Germinal center (tissue), 1 donor: Measurements from ENCODE around the gene CATSPERE.
A peak's percentile ranks its signal among the peaks of the same experiment; 100 is the strongest.
"Not testable (repeated sequence)": the region's sequence is repeated elsewhere in the genome, so short reads cannot be mapped to it uniquely, and the experiment has no call there.

Experiments
- DNase-seq: peaks from one replicate; pipeline ENCODE4 v3.0.0; 2012; ENCODE audit warnings: mixed read lengths, low spot score

CATSPERE gene

DNA sequence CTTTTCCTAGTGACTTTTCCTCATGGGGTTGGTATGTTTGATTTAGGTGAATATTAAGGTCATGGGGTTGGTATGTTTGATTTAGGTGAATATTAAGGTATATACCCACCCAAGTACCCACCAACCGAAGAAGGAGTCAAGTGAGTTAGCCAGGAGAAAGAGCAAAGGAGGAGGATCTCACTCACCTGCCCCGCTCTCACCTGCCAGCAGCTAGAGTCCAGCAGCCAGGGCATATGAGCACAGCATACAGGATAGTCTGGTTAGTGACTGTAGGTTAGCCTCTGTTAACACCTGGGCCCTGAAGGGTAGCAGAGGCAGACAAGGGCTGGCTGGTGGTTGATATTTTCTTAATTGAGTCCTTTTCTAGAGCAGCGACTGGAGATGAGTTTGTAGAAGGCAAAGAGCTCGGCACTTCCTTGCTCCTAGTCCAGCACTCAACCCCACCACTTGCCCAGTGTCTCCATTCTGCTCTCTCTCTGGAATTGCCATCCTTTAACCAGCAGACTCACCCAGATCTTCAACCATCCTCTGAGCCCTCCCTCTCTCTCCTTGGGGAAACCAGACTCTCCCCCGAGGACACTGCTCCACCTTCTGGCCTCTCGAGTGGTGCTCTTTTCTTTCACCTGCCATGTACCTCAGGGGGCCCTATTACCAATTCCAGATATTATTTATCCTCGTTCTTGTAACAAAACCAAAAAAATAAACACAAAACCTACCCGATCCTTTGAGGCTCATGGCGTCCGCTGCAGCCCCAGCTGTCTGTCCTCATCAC is 175.6 kb downstream of the CATSPERE start:
- no peak for DNase-seq

DNA sequence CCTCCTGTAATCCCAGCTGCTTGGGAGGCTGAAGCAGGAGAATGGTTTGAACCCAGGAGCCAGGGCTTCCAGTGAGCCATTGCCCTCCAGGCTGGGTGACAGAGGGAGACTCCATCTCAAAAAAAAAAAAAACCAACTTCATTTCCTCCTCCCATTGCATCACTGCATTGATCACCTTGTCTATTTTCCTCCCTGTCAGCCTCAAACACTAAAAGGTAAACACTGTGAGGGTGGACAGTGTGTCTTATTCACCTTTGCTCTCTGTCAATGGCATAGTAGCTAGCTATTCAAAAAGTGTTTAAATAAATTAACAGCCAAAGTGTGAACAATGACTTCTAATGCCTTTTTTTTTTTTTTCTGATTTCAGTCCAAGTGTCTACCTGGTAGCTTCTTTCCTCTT is 178.5 kb downstream of the CATSPERE start:
- no peak for DNase-seq

DNA sequence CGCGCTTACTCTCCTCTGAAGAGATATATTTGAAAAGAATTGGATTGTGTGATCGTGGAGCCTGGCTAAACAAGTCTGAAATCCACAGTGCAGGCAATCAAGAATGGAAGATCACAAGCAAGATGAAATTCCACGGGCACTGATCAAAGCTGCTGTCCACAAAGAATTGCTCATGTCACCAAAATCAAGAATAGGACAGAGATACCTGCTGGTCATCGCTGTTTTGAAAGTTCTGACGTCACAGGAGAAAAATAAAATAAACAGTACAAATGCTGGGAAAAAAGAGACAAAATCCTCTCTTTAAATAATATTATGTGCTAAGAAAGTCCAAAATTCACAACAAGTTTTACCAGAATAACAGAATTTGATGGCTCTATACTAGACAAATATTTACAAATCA is 179.8 kb downstream of the CATSPERE start:
- DNase-seq: no peak

DNA sequence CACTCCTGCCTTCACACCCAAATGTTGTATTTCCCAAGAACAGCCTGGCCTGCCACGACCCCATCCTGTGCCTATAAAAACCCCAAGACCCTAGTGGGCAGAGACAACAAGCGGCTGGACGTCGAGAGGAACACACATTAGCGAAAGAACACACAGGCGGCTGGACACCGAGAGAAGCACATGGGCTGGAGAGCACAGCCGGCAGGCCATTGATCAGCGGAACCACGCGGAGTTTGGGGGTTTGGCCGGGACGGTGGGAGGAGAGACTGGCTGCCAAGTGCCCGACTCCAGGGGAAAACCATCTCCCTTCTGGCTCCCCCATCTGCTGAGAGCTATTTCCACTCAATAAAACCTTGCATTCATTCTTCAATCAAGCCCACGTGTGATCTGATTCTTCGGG is 181.5 kb downstream of the CATSPERE start:
- no peak for DNase-seq

DNA sequence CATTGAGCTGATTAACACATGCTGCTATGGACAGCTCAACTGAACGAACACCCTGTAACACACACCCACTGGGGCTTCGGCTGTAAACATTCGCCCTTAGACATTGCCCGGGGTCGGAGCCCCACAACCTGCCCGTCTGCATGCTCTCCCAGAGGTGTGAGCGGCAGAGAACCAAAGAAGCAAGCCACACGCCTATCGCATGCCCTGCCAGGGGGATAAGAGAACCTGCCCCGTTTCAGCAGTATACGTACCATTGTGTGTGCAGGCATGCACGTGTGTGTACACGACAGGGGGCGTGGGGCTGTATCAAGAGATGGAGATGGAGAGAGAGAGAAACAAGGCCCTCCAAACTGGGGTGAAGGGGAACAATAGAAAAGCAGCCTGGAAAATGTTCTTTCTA is 181.9 kb downstream of the CATSPERE start:
- DNase-seq: no peak

DNA sequence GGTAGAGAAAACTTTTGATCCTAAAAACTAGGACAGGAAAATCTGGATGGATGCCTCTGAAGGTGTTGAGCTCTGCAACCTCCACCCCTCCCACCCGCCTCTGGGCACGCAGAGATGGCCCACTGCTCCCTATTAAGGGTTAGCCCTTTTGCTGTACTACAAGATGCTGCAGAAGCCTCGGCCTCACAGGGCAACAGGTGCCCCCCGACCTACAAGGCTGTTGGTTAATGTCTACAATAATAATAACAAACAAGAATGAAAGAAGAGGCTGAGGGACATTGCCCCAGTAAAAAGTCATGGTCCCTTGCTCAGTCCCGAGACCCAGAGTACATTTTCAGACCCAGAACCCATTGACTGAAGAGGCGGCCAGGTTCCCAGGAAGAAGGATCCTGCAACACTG is 184.3 kb downstream of the CATSPERE start:
- no peak for DNase-seq

DNA sequence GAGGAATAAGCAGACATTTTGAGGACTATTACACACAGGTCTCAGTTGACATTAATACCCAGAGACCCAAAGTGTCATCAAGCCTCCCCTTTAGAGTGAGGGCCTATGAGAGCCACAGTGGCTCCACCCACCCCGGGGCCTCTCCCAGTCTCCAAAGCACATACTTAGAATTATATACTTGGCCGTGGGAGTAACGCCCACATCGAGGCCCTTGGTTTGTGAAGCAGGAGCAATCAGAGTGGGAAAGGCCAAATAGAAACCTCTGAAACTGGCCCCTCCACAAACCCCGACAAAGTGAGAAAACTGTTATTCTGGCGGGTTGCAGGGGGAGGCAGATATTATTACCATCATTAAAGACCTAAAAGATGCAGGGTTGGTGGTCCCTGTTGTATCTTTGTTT is 184.8 kb downstream of the CATSPERE start:
- DNase-seq: no peak

DNA sequence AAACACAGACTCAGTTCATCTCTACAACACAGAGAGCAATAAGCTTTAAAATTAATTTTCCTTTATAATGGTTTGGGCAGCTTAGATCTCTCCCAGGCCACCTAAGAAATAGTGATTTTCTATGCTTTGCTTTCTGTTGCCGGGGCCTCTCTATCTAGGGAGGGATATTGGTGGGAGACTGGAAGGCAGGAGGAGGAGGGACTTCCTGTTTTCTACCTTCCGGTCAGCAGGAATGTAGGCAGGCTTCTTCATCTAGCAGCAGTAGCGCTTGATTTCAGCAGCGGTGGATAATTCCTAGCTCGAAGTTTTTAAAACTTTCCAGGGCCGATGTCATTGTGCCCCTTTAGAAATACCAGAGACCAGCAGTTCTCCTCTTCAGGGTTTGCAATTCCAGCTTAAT is 186.7 kb downstream of the CATSPERE start:
- DNase-seq: no peak

DNA sequence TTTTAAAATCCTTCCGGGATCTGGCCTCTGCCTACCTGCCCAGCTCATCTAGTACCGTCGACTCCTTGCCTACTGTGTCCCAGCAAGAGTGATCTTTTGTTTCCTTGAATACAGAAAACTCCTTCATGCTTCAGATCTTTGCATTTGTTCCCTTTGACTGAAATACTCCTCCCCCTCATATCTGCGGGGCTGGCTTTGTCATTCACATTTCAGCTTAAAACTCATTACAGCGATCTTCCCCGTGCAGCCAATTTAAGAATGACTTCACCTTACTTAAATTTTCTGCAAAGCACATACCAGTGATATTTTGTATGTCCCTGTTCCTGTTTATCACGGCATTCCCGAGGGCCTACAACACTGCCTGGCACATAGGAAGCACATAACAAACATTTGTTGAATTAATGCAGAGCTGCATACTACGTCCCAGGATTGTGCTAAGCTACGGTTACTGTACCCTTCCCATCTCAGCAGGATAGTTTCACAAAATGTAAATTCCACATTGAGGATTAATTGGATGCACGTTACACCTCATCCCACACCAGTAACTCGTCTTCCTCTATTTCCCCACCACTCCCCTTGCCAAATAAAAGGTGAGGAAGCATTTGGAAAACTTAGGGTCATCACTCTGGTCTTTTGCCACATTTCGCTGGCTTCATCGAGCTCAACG is 191.0 kb downstream of the CATSPERE start:
- no peak for DNase-seq

DNA sequence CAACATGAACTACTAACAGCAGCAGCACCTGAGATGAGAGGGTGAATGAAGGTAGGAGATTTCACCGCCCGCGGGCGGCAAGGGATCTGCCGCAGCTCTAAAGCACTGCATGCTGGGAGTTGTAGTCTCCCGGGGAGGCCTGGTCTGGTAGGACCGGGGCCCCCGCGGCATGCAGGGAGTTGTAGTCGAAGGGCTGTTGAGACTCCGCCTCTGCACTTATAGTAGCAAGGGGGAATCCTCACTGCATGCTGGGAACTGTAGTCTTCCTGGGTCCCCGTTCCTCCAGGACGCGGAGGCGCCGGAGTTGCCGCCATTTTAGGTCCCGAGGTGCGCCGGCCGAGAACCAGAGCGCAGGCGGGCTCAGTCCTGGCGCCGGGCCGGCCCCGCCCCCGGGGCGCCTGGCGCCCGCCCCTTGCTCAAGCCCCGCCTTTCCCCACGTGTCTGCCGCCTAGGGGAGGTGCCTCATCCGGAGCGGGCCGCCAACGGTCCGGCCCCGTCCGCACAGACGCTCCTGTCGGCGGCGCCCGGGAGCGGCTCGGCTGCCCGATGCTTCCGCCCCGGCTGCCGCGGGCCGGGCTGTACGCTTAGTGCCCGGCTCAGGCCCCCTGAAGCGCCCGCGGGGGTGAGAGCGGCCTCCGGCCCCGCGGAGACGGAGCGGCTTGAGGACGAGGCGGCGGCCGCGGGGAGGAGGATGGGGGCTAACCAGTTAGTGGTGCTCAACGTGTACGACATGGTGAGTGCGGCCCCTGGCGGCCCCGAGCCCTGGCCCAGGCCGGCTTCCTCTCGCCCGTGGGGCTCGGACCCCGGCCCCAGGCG is 191.8 kb downstream of the CATSPERE start, which contains the start of gene DESI2:
Gene DESI2, plus strand, starts transcription at position 504 of the 816 bp plus-strand sequence. Its CDS starts 188 bp downstream, at position 692.
- peak; percentile 97 for DNase-seq

DNA sequence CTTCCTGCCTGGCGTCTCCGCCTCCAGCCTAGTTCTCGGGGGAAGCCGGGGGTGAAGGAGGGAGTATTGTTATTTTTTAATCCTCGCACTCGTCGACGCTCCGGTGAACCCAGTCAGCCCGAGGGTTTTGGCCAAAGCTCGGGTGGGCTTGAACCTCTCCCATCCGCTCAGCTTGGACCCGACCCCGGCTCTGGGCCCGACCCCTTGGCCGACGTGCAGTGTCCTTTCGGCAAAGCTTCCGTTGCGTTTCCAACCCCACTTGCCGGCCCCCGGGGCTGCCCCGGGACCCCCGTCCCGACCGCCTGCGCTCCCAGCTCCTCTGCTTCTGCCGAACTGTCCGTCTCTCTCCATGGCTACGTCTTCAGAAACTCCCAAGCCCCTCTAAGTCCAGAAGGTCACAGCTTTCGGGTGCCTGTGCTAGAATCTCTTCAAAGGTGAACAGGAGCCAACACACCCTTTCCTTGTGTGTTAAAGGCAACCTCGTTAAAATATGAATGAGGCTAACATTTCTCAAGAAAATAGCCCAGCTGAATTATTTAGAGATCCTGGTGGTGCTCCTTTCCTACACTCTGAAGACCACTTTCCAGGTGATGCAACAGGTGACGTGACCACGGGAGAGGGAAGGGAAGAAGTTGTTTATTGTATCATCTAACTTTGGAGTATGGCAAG is 192.5 kb downstream of the CATSPERE start:
- peak; percentile 13 for DNase-seq

DNA sequence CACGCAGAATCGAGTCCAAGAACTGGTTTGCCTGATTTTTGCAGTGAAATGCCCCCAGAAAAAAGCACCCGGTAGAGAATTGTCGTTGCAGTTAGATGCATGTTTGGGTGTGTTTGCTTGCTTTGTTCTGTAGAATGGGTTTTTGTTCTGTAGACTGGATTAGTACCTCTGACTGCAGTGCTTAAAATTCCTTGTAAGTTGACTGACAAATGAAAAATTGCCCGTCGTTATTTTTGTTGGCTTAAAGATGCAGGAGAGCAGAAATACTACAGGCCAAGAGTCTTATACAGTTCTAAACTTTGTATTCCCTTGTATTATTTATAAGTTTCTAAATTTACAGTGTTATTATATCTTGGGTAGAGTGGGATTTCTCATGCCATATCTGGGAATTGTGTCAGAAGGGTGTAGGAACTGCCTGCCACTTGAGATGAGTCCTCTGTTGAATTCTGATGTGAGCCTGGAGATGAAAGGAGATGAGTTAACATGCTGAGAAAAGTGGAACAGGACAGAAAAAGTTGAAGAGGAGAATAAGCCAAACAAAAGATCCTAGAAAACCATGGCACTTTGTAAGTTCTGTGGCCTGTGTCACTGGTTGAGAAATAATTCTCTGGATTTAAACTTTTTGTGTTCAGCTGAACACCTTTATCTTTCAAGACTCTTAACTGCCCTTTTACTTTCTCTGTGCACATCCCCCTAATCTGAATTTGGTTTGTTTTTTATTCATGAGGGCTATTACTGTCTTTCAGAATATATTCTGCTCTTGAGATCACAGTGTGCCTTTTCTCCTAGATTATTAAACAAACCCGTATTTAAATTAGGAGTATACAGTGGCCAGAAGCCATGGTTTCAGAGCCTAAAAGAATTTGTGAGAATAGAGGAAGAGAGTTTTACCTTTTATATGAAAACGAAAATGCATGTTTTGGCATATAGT is 193.3 kb downstream of the CATSPERE start:
- DNase-seq: no peak

DNA sequence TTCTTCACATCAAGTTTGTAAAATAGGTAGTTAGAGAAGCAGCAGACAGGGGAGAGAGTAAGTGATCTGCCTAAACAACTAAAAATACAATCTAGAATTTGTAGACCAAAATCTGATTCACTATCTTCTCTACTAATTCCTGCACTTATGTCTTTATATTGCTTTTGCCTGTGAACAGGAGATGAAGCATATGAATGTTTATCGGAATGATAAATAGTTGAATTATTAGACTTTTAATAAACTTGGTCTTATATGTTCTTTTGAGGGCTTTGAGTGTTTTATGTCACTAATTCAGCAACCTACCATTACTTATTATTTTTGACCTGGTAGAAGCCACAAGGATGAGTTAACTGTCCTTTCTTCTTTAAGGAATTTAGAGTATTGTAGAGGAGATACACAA is 194.1 kb downstream of the CATSPERE start:
- no peak for DNase-seq

DNA sequence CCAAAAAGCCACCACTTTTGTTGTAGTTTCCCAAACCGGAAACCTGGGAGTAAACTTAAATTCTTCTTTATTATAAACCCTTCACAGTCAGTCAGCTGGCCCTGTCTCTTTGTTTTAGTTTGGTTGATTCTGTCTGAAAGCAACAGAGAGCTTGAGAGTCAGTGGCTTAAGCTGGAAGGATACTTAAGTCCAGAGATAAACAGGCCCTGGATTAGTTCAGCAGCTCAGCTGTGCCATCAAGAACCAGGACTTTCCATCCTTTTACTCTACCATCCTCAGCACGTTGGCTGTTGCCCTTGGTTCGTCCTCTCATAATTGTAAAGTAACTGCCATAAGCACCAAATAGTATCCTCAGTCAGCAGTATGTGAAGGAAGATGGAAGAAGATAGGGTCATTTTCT is 196.3 kb downstream of the CATSPERE start:
- no peak for DNase-seq

DNA sequence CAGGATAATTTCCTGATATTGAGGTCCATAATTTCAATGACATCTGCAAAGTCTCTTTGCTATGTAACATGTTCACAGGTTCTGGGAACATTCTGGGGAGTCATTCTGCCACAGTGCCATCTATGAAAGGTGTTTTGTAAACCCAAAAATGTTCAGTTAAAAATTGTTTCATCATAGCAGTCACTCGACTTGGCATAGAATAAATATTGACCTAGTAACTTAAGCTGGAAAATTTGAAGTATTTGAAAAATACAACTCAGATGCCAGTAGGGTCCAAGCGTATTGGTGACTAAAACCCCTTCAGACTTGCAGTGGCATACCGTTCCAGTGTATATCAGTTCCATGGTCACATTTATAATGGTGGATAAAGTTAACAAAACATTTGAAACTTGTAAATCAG is 198.6 kb downstream of the CATSPERE start:
- DNase-seq: no peak

DNA sequence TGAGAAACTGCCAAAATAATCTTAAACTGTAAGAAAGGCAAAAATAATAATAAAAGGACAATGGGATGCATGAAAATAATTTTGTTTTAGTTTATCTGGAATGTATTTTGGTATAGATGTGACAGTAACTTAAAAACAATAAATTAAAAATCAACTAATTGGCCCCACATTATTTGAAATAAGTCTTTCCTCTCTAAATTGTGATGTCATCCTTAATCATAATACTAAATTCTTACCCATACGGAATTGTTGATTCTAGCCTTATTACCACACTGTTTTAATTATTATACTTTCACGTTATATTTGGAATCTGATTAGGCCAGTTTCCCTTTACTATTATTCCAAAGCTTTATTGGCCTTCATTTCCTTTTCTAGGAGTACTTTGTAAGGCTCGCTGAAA is 199.5 kb downstream of the CATSPERE start:
- DNase-seq: no peak

DNA sequence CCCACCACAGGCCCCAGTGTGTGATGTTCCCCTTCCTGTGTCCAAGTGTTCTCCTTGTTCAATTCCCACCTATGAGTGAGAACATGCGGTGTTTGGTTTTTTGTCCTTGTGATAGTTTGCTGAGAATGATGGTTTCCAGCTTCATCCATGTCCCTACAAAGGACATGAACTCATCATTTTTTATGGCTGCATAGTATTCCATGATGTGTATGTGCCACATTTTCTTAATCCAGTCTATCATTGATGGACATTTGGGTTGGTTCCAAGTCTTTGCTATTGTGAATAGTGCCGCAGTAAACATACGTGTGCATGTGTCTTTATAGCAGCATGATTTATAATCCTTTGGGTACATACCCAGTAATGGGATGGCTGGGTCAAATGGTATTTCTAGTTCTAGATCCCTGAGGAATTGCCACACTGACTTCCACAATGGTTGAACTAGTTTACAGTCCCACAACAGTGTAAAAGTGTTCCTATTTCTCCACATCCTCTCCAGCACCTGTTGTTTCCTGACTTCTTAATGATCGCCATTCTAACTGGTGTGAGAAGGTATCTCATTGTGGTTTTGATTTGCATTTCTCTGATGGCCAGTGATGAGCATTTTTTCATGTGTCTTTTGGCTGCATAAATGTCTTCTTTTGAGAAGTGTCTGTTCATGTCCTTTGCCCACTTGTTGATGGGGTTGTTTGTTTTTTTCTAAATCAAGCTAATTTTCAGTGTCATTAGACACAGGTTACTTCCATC is 200.7 kb downstream of the CATSPERE start:
- DNase-seq: not testable (repeated sequence)

DNA sequence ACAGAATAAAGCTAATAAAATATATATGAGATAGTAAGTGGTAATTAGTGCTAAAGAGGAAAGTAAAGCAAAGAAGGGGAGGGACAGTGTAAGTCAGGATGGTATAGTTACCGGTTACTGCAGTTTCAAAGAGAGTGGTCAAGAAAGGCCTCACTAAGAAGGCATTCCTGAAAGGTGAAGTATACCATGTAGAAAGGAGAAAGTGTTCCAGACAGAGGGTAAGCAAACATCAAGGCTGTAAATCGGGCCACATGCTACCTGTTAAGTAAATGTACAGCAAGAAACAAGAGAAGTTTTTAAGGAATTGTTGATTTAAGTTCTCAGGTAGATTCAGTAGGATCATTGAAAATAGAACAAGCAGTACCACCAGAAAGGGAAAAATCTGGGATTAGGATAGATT is 201.5 kb downstream of the CATSPERE start:
- no peak for DNase-seq

DNA sequence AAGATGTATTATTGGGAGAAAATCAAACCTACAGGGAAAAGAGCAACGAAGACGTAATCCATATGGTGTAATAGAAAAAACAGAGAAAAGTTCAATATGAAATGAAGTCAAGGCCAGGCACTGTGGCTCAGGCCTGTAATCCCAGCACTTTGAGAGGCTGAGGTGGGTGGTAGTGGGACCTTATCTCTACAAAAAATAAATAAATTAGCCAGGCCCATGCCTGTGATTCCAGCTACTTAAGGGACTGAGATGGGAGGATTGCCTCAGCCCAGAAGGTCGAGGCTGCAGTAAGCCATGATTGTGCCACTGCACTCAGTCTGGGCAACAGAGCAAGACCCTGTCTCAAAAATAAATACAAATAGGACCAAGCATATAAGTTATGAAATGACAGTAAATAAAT is 203.3 kb downstream of the CATSPERE start:
- DNase-seq: no peak

DNA sequence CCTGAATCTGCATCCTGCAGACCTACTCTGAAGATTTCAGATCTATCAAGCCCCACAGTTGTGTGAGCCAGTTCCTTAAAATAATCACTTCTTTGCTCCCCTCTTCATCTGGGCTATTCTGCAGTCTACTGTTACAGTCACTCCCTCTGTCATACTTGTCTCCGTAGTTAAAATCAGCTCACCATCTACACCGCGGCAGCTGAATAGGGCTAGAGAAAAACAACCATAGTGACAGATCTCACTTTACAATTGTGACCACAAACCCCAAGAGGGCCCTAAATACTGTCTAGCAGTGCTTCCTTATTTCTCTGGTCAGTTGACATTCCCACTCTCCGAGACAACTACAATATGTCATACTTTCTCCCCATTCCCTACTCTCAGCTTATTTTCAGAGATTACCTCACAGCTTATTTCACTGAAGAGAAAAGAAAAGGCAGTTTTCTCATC is 204.7 kb downstream of the CATSPERE start:
- DNase-seq: peak; percentile 10
